HG03571 (cell line): ENCODE results near the gene ISCA1.

Source experiments
- ATAC-seq: cut with Tn5 transposase; IDR thresholded peaks from one replicate; pipeline ENCODE4 v1.9.1; 2021; ENCODE audit not compliant: unreplicated experiment

Gene ISCA1

GRCh38 chr9:86286278-86286677, 3.9 kb upstream of the ISCA1 start:
- ATAC-seq: no peak

- no peak for ATAC-seq
Observed at GRCh38 chr9:86285261-86285660, 2.9 kb upstream of the ISCA1 start.

GRCh38 chr9:86282979-86283535, 719 bp upstream of the ISCA1 start:
- ATAC-seq: peak; percentile 12

GRCh38 chr9:86281593-86282076, 703 bp downstream of the ISCA1 start:
- ATAC-seq: peak; percentile 28

GRCh38 chr9:86280580-86280979, 1.8 kb downstream of the ISCA1 start:
- ATAC-seq: no peak

- no peak for ATAC-seq
Observed at GRCh38 chr9:86279839-86280238, 2.5 kb downstream of the ISCA1 start.

GRCh38 chr9:86277072-86277471, 5.3 kb downstream of the ISCA1 start:
- no peak for ATAC-seq

- ATAC-seq: no peak
Observed at GRCh38 chr9:86275962-86276361, 6.4 kb downstream of the ISCA1 start.

GRCh38 chr9:86274821-86275643, 7.3 kb downstream of the ISCA1 start:
- ATAC-seq: no peak

- no peak for ATAC-seq
Observed at GRCh38 chr9:86272221-86272620, 10.1 kb downstream of the ISCA1 start.

- ATAC-seq: no peak
Observed at GRCh38 chr9:86263876-86264275, 18.5 kb downstream of the ISCA1 start.

- ATAC-seq: no peak
Observed at GRCh38 chr9:86262492-86262891, 19.8 kb downstream of the ISCA1 start.

- no peak for ATAC-seq
Observed at GRCh38 chr9:86259557-86259956, 22.8 kb downstream of the ISCA1 start, which contains the start of gene C9orf153. TSS of gene C9orf153 (minus strand) at chr9:86259657. CDS start at chr9:86229603, 30,054 bp downstream.

- no peak for ATAC-seq
Observed at GRCh38 chr9:86257391-86257790, 24.9 kb downstream of the ISCA1 start.

- ATAC-seq: no peak
Observed at GRCh38 chr9:86256653-86257052, 25.7 kb downstream of the ISCA1 start.

- no peak for ATAC-seq
Observed at GRCh38 chr9:86253577-86253976, 28.8 kb downstream of the ISCA1 start.

GRCh38 chr9:86252870-86253269, 29.5 kb downstream of the ISCA1 start:
- no peak for ATAC-seq

GRCh38 chr9:86250123-86250522, 32.2 kb downstream of the ISCA1 start:
- no peak for ATAC-seq

- no peak for ATAC-seq
Observed at GRCh38 chr9:86248746-86249145, 33.6 kb downstream of the ISCA1 start.

GRCh38 chr9:86246752-86247161, 35.6 kb downstream of the ISCA1 start:
- peak; percentile 82 for ATAC-seq

- no peak for ATAC-seq
Observed at GRCh38 chr9:86242071-86242470, 40.3 kb downstream of the ISCA1 start.

- ATAC-seq: no peak
Observed at GRCh38 chr9:86241216-86241615, 41.1 kb downstream of the ISCA1 start.
